ENCODE results near the gene MAPKAPK3. TPM values are rescaled to one million over a fixed set of nuclear protein-coding genes. Genes with fewer than 3 reads are reported as not detected.

The MAPKAPK3 gene
- total and polyA plus RNA-seq, 2 of the 4 experiments (the other 2 are of a cell fraction) = 38.3 to 57.2 TPM

GRCh38 chr3:50637011-50637410, 20.1 kb downstream of the MAPKAPK3 start:
- Histone ChIP-seq H4K20me1 (ENCODE audit: insufficient read depth, low read length) (peaks cover 10% of the 10 kb centered on the region), H4K8ac (ENCODE audit: low read depth in 2 of 2, low read length in 2 of 2) (no peak overlapping the region), H2AK5ac (ENCODE audit: low read depth, low read length) (no peak overlapping the region), H2AK9ac (replicated peaks; ENCODE audit: low read depth, low read length, poor library complexity) (no peak overlapping the region), H3K23ac (ENCODE audit: low read depth, low read length) (no peak overlapping the region), H3K9me1 (ENCODE audit: insufficient read depth, low read length) (peaks cover 15% of the 10 kb centered on the region), H3K56ac (ENCODE audit: extremely low read depth, insufficient read depth, low read length) (no peak overlapping the region), H4K91ac (ENCODE audit: insufficient read depth, low read depth, low read length) (no peak overlapping the region), H3K27ac (ENCODE audit: insufficient read depth, low read length) (no peak overlapping the region), H3K27me3 (ENCODE audit: control insufficient read depth, insufficient read depth, low read length) (no peaks in the 10 kb centered on the region), H3K4me2 (ENCODE audit: low read depth, low read length) (no peak overlapping the region), H3K4me3 (ENCODE audit: insufficient read depth, low read depth, low read length) (no peak overlapping the region), H2BK20ac (ENCODE audit: low read depth, low read length) (no peak overlapping the region), H4K5ac (ENCODE audit: low read depth, low read length) (no peak overlapping the region), H2BK5ac (ENCODE audit: low read depth, low read length, poor library complexity, severe bottlenecking) (no peak overlapping the region), H3K9me3 (ENCODE audit: control insufficient read depth, insufficient read depth, low read length) (no peaks in the 10 kb centered on the region), H3K4ac (ENCODE audit: low read depth, low read length) (no peak overlapping the region), H3K4me1 (ENCODE audit: control insufficient read depth, insufficient read depth, low read length) (peaks cover 6% of the 10 kb centered on the region), H3K14ac (replicated peaks; ENCODE audit: low read depth, low read length) (no peak overlapping the region), H2BK120ac (ENCODE audit: low read depth, low read length) (no peak overlapping the region), H3K9ac (ENCODE audit: low read depth, low read length) (no peak overlapping the region), H2AFZ (replicated peaks; ENCODE audit: low read length, poor library complexity) (no peak overlapping the region), H3K79me1 (ENCODE audit: low read depth in 1 of 2, low read length in 2 of 2) (peaks cover 0 to 8% of the 10 kb centered on the region in 2 experiments; a peak in 1 of 4 replicates), H3K36me3 (ENCODE audit: control insufficient read depth, insufficient read depth, low read length) (no peaks in the 10 kb centered on the region; the same call in 1 of the 2 replicates), H3K18ac (ENCODE audit: low read depth, low read length) (no peak overlapping the region), H2BK15ac (ENCODE audit: low read depth, low read length) (no peak overlapping the region)
- no CpG with 5 or more reads among the region's 4 CpGs for WGBS, 2 experiments (ENCODE audit: extremely low coverage in 2 of 2, insufficient read length in 1 of 2)
- ATAC-seq (ENCODE audit: low read depth) = no peak
- ChIA-PET CTCF (interaction anchor here (1.0 kb wide), 1 partner anchor 9 kb away, joined by 3 read pairs; no protein-coding TSS in a partner anchor), POLR2A (ENCODE audit: unreplicated experiment) (no interaction called here)
- BruUV-seq (replicated peaks) = no TSS peak
- in situ Hi-C loops (cut with MboI; ENCODE audit: low sequenced_read_pairs) (no loop called here), intact Hi-C loops (cut with micrococcal nuclease) (no loop called here), dilution Hi-C loops (cut with HindIII; ENCODE audit: low sequenced_read_pairs, unreplicated experiment) (no loop called here)
- no peak for TF ChIP-seq MAZ (IDR thresholded peaks at IDR 0.05; ENCODE audit: borderline replicate concordance, low read depth, low read length)
- no peak for TF ChIP-seq MAFK (IDR thresholded peaks at IDR 0.05; ENCODE audit: low read depth, low read length)
- TF ChIP-seq CHD1 (IDR thresholded peaks at IDR 0.05; ENCODE audit: low read depth, low read length) = no peak
- no peak for TF ChIP-seq CEBPB (IDR thresholded peaks at IDR 0.05; ENCODE audit: low read depth, low read length)
- no peak for TF ChIP-seq USF2 (IDR thresholded peaks at IDR 0.05; ENCODE audit: low read depth, low read length)
- no peak for TF ChIP-seq POLR2A (IDR thresholded peaks at IDR 0.05; ENCODE audit: low read depth, low read length)
- no peak for TF ChIP-seq MXI1 (IDR thresholded peaks at IDR 0.05; ENCODE audit: borderline replicate concordance, low read depth, low read length)
- no peak for TF ChIP-seq CTCF (conservative IDR thresholded peaks at IDR 0.05; ENCODE audit: low read depth, low read length)
- TF ChIP-seq SMC3 (IDR thresholded peaks at IDR 0.05; ENCODE audit: low read depth, low read length) = no peak
- TF ChIP-seq FOS (IDR thresholded peaks at IDR 0.05; ENCODE audit: low read depth, low read length) = no peak
- no peak for TF ChIP-seq BHLHE40 (IDR thresholded peaks at IDR 0.05; ENCODE audit: low read depth, low read length)
- TF ChIP-seq RAD21 (IDR thresholded peaks at IDR 0.05; ENCODE audit: low read length) = no peak
- no peak for TF ChIP-seq NFE2L2 (IDR thresholded peaks at IDR 0.05; ENCODE audit: low read depth, low read length)
- no peak for TF ChIP-seq RFX5 (IDR thresholded peaks at IDR 0.05; ENCODE audit: low read depth, low read length)
- no peak for DNase-seq

Data from IMR-90 (cell line).